ENCODE results near the gene SSH3. TPM values are rescaled to one million over a fixed set of nuclear protein-coding genes. Genes with fewer than 3 reads are reported as not detected.

The SSH3 gene
- total RNA-seq, 1 experiment from 2014 or later: 57.8 TPM

DNA sequence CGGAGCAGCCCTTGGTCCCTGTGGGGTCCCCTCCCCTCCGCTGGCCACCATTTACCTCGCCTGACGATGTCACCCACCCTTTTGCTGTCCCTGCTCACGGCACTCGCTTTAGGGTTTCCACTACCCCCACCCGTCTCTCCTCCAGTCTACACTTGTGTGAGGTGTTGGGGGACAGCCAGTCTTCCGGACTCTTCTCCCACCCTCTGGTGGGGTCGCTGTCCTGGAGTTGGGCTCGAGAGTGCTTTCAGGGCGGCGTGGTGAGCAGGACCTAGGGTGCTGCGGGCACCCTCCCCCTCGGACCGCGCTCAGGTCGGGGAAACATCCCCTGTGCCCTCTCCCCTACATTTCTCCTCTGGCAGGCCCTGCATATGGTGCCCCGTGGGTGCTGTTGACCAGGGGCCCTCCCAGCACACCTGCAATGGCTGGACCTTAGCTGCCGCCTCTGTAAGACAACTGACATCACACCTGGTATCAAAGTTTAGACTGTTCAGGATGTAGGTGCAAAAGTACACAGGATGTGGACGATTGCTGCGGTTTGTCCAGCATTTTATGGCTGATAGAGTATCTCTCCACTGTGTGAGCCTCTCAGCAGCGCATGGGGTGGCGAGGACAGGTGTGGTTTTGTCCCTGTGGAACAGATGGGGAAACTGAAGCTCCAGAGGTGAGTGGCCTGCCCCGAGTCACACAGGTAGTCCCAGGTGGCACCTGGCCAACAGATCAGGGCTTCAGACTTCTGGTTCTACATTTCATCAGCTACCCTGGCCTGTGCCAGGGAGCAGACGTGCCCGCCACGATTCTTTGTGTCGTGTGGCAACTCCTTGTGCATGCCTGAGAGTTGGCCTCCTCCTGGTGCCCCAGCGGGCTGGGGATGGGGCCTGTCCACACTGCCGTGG lies 35.9 kb upstream of the SSH3 start:
- Histone ChIP-seq H4K20me1 (ENCODE audit: insufficient read depth) (no peaks in the 10 kb centered on the region), H3K9me3 (ENCODE audit: control insufficient read depth in 1 of 2, insufficient read depth in 1 of 2, low read depth in 1 of 2, low read length in 2 of 2) (no peaks in the 10 kb centered on the region), H3K4me1 (ENCODE audit: control insufficient read depth in 1 of 2, insufficient read depth in 2 of 2, low read length in 2 of 2) (peaks cover 12 to 28% of the 10 kb centered on the region in 2 experiments; a peak in 3 of 4 replicates), H3K9ac (ENCODE audit: low read length) (peak overlapping the region; percentile 84), H3K79me2 (ENCODE audit: insufficient read depth, low read length) (peaks cover 59% of the 10 kb centered on the region), H3K27ac (ENCODE audit: low read depth, low read length) (peak overlapping the region; percentile 84), H2AFZ (ENCODE audit: low read depth, low read length, poor library complexity, severe bottlenecking) (no peak overlapping the region), H3K4me2 (ENCODE audit: low read length) (peak overlapping the region; percentile 96), H3K9me2 (ENCODE audit: insufficient read depth) (no peaks in the 10 kb centered on the region), H3K36me3 (ENCODE audit: control insufficient read depth in 1 of 2, insufficient read depth in 2 of 2, low read length in 2 of 2) (peaks cover 2 to 15% of the 10 kb centered on the region in 2 experiments; a peak in 1 of 4 replicates), H3K4me3 (replicated peaks in 1 of 2; ENCODE audit: low read depth in 1 of 2, low read length in 2 of 2) (peak overlapping the region; percentile 71 to 98), H3K27me3 (ENCODE audit: insufficient read depth, low read length) (no peaks in the 10 kb centered on the region)
- ChIA-PET RAD21 (ENCODE audit: low non-redundant PET in 1 of 2, low total read pairs in 2 of 2, uncharacterized antibody in 2 of 2, unreplicated experiment in 2 of 2) (no interaction called here), POLR2A (no interaction called here), CTCF (interaction anchor here (1.0 to 1.3 kb wide), 4 partner anchors 10 to 122 kb away, joined by 3 to 10 read pairs (median 6); no protein-coding TSS in a partner anchor)
- intact Hi-C loops (cut with micrococcal nuclease): no loop called here
- DNase-seq (ENCODE audit: low read depth, low spot score): no peak
- no peak for ATAC-seq
- TF ChIP-seq CEBPB (IDR thresholded peaks at IDR 0.05; ENCODE audit: low read depth): no peak
- TF ChIP-seq ELF1 (IDR thresholded peaks at IDR 0.05; ENCODE audit: borderline replicate concordance, low read depth): no peak
- TF ChIP-seq JUND (IDR thresholded peaks at IDR 0.05): no peak
- TF ChIP-seq EGR1 (IDR thresholded peaks at IDR 0.05; ENCODE audit: low read depth): no peak
- TF ChIP-seq CBX3 (IDR thresholded peaks at IDR 0.05; ENCODE audit: low read depth): no peak
- TF ChIP-seq, protein P1, sequence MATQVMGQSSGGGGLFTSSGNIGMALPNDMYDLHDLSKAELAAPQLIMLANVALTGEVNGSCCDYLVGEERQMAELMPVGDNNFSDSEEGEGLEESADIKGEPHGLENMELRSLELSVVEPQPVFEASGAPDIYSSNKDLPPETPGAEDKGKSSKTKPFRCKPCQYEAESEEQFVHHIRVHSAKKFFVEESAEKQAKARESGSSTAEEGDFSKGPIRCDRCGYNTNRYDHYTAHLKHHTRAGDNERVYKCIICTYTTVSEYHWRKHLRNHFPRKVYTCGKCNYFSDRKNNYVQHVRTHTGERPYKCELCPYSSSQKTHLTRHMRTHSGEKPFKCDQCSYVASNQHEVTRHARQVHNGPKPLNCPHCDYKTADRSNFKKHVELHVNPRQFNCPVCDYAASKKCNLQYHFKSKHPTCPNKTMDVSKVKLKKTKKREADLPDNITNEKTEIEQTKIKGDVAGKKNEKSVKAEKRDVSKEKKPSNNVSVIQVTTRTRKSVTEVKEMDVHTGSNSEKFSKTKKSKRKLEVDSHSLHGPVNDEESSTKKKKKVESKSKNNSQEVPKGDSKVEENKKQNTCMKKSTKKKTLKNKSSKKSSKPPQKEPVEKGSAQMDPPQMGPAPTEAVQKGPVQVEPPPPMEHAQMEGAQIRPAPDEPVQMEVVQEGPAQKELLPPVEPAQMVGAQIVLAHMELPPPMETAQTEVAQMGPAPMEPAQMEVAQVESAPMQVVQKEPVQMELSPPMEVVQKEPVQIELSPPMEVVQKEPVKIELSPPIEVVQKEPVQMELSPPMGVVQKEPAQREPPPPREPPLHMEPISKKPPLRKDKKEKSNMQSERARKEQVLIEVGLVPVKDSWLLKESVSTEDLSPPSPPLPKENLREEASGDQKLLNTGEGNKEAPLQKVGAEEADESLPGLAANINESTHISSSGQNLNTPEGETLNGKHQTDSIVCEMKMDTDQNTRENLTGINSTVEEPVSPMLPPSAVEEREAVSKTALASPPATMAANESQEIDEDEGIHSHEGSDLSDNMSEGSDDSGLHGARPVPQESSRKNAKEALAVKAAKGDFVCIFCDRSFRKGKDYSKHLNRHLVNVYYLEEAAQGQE (IDR thresholded peaks at IDR 0.05; ENCODE audit: low read depth): no peak
- no peak for TF ChIP-seq SIN3A (IDR thresholded peaks at IDR 0.05; ENCODE audit: low read depth)
- TF ChIP-seq, protein P2, sequence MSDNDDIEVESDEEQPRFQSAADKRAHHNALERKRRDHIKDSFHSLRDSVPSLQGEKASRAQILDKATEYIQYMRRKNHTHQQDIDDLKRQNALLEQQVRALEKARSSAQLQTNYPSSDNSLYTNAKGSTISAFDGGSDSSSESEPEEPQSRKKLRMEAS (IDR thresholded peaks at IDR 0.05): no peak
- TF ChIP-seq EZH2phosphoT487 (IDR thresholded peaks at IDR 0.05; ENCODE audit: borderline replicate concordance): no peak
- TF ChIP-seq YY1 (IDR thresholded peaks at IDR 0.05; ENCODE audit: extremely low read depth, insufficient replicate concordance, low read depth, low read length): no peak
- TF ChIP-seq RAD21 (IDR thresholded peaks at IDR 0.05; ENCODE audit: low read depth): no peak
- TF ChIP-seq POLR2A (IDR thresholded peaks at IDR 0.05; ENCODE audit: borderline replicate concordance, extremely low read depth, insufficient read depth, insufficient read length): no peak
- TF ChIP-seq SP1 (IDR thresholded peaks at IDR 0.05; ENCODE audit: low read depth): no peak
- TF ChIP-seq TCF7L2 (IDR thresholded peaks at IDR 0.05; ENCODE audit: borderline replicate concordance, extremely low read depth, insufficient read depth, insufficient read length): no peak
- TF ChIP-seq, protein P3, sequence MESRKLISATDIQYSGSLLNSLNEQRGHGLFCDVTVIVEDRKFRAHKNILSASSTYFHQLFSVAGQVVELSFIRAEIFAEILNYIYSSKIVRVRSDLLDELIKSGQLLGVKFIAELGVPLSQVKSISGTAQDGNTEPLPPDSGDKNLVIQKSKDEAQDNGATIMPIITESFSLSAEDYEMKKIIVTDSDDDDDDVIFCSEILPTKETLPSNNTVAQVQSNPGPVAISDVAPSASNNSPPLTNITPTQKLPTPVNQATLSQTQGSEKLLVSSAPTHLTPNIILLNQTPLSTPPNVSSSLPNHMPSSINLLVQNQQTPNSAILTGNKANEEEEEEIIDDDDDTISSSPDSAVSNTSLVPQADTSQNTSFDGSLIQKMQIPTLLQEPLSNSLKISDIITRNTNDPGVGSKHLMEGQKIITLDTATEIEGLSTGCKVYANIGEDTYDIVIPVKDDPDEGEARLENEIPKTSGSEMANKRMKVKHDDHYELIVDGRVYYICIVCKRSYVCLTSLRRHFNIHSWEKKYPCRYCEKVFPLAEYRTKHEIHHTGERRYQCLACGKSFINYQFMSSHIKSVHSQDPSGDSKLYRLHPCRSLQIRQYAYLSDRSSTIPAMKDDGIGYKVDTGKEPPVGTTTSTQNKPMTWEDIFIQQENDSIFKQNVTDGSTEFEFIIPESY (IDR thresholded peaks at IDR 0.05; ENCODE audit: extremely low read depth, insufficient replicate concordance, low read length): no peak
- TF ChIP-seq POLR2AphosphoS5 (IDR thresholded peaks at IDR 0.05; ENCODE audit: low read depth, low read length): no peak
- no peak for TF ChIP-seq FOSL1 (IDR thresholded peaks at IDR 0.05; ENCODE audit: low read depth)
- no TSS peak for BruUV-seq (replicated peaks)

All from HCT116 (cell line).